Vagina (tissue), 2 donors: Measurements from ENCODE around the gene TCEAL5. TPM values are rescaled to one million over a fixed set of nuclear protein-coding genes. Genes with fewer than 3 reads are reported as not detected.

Experiments
- DNase-seq, 2 donors: peaks; one replicate each; pipeline ENCODE4 v3.0.0-alpha.2; 2017; ENCODE audit errors: extremely low spot score in 2 of 2
- H3K27ac ChIP-seq: fragments of 200-600 bp; sonication (generic); one replicate; pipeline ENCODE4 v1.5.1; 2019
- H3K27me3 ChIP-seq: fragments of 200-600 bp; sonication (generic); one replicate; pipeline ENCODE4 v1.5.1; 2019
- H3K36me3 ChIP-seq, 2 donors: fragments of 200-600 bp; sonication (generic); one replicate each; pipeline ENCODE4 v1.5.1; 2017 to 2019
- H3K4me1 ChIP-seq: fragments of 200-600 bp; sonication (generic); one replicate; pipeline ENCODE4 v1.5.1; 2019
- H3K4me3 ChIP-seq, 2 donors: fragments of 200-600 bp; sonication (generic); 1 replicate in 1 of 2; 2 replicates in 1 of 2; pipeline ENCODE4 v1.5.1; 2016 to 2019
- H3K9me3 ChIP-seq: fragments of 200-600 bp; sonication (generic); one replicate; pipeline ENCODE4 v1.5.1; 2019
- POLR2A ChIP-seq, 2 donors: fragments of 450-650 bp; IDR thresholded peaks; one replicate each; pipeline ENCODE4 v1.6.1; 2017; ENCODE audit warnings: antibody characterized with exemption in 2 of 2, mild to moderate bottlenecking in 2 of 2, moderate library complexity in 2 of 2
- POLR2AphosphoS5 ChIP-seq, 2 donors: sonication (generic); formaldehyde crosslinking; IDR thresholded peaks; one replicate each; pipeline ENCODE4 v1.9.0; 2017; ENCODE audit warnings: antibody characterized with exemption in 2 of 2, mild to moderate bottlenecking in 2 of 2, low read depth in 1 of 2; ENCODE audit not compliant: insufficient read depth in 1 of 2
- intact Hi-C: fragments of 100-400 bp; cut with DNase I; formaldehyde crosslinking; loops from one replicate; pipeline ENCODE4 v1.15.1; 2023
- total RNA-seq: library from RNA; depleted of rRNA; stranded (reverse); fragments of >200 nt; gene quantifications from one replicate; pipeline ENCODE4 v1.2.3, GENCODE V29; 2016
- TF ChIP-seq, protein P1 (sequence below), 3 experiments: fragments of 450-650 bp in 2 of 3; fragments of 200-600 bp in 1 of 3; sonication (generic) in 1 of 3; IDR thresholded peaks; one replicate each; pipeline ENCODE4 v1.5.1; 2017 to 2019; ENCODE audit warnings: antibody characterized with exemption in 3 of 3, mild to moderate bottlenecking in 2 of 3, moderate library complexity in 2 of 3

The TCEAL5 gene
- total RNA-seq, 1 donor from 2014 or later = 0.98 TPM

DNA sequence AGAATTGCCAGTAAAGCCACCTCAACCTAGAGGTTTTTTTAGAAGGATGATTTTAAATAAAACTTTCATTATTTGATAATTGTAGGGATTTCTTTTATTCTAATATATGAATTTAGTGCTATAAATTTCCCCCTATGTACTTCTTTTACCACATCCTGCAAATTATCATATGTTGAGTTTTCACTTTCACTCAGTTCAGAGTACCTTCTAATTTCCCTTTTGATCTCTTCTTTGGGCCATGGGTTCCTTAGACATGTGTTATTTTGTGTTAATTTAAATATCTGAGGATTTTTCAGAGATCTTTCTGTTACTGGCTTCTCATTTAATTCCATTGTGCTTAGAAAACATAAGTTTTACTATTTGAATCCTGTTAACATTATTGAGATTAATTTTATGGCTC, 28.2 kb upstream of the TCEAL5 start:
- TF ChIP-seq, protein P1, sequence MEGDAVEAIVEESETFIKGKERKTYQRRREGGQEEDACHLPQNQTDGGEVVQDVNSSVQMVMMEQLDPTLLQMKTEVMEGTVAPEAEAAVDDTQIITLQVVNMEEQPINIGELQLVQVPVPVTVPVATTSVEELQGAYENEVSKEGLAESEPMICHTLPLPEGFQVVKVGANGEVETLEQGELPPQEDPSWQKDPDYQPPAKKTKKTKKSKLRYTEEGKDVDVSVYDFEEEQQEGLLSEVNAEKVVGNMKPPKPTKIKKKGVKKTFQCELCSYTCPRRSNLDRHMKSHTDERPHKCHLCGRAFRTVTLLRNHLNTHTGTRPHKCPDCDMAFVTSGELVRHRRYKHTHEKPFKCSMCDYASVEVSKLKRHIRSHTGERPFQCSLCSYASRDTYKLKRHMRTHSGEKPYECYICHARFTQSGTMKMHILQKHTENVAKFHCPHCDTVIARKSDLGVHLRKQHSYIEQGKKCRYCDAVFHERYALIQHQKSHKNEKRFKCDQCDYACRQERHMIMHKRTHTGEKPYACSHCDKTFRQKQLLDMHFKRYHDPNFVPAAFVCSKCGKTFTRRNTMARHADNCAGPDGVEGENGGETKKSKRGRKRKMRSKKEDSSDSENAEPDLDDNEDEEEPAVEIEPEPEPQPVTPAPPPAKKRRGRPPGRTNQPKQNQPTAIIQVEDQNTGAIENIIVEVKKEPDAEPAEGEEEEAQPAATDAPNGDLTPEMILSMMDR (IDR thresholded peaks at IDR 0.05) = no peak
- TF ChIP-seq POLR2A (IDR thresholded peaks at IDR 0.05) (no peak), POLR2AphosphoS5 (IDR thresholded peaks at IDR 0.05; ENCODE audit: insufficient read depth in 1 of 2, low read depth in 1 of 2) (no peak)
- intact Hi-C loops = no loop called here

DNA sequence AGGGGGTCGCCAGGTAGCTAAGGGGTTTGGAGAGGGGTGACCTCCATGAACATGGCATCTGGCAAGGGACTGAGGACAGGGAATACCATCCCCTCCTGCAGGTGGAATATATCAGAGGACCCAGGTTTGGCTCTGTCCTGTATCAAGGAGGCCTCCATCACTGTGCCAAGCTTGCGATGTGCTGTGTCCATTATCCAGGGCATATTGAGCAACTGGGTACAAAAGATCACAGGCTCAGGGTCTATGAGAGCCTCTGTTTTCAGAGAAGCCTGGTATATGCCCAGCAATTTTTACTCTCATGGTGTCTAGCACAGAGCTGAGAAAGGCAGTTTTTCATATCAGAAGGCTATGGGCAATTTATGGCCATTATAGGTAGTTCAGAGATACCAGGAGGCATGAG, 16.6 kb upstream of the TCEAL5 start:
- Histone ChIP-seq H3K27ac (no peak overlapping the region), H3K4me3 (no peak overlapping the region), H3K9me3 (no peaks in the 10 kb centered on the region), H3K36me3 (no peaks in the 10 kb centered on the region), H3K4me1 (no peaks in the 10 kb centered on the region), H3K27me3 (no peaks in the 10 kb centered on the region)
- no peak for DNase-seq
- TF ChIP-seq, protein P1 (IDR thresholded peaks at IDR 0.05) = no peak
- TF ChIP-seq POLR2A (IDR thresholded peaks at IDR 0.05) = no peak
- no peak for TF ChIP-seq POLR2AphosphoS5 (IDR thresholded peaks at IDR 0.05; ENCODE audit: insufficient read depth in 1 of 2, low read depth in 1 of 2)
- intact Hi-C loops = no loop called here

More for the DNA sequence above, 28.2 kb upstream of the TCEAL5 start:
- Histone ChIP-seq H3K9me3 (no peaks in the 10 kb centered on the region), H3K4me1 (no peaks in the 10 kb centered on the region), H3K4me3 (no peak overlapping the region), H3K36me3 (no peaks in the 10 kb centered on the region), H3K27ac (no peak overlapping the region), H3K27me3 (no peaks in the 10 kb centered on the region)
- DNase-seq = no peak

DNA sequence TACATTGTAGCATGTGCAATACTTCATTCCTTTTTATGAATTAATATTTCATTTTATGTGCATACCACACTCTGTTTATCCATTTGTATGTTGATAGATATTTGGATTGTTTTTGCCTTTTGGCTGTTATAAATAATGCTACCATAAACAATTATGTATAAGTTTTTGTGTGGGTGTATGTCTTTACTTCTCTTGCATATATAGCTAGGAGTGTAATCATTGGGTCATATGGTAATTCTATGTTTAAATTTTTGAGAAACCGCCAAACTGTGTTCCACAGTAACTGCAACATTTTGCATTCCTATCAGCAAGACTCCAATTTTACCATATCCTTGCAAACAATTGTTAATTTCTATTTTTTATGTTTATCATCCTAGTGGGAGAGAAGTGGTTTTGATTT, 3.1 kb upstream of the TCEAL5 start:
- Histone ChIP-seq H3K36me3 (no peaks in the 10 kb centered on the region), H3K9me3 (no peaks in the 10 kb centered on the region), H3K4me1 (no peaks in the 10 kb centered on the region), H3K27me3 (no peaks in the 10 kb centered on the region), H3K4me3 (no peak overlapping the region), H3K27ac (no peak overlapping the region)
- no peak for DNase-seq
- intact Hi-C loops = no loop called here
- TF ChIP-seq, protein P1 (IDR thresholded peaks at IDR 0.05) = no peak
- no peak for TF ChIP-seq POLR2A (IDR thresholded peaks at IDR 0.05)
- TF ChIP-seq POLR2AphosphoS5 (IDR thresholded peaks at IDR 0.05; ENCODE audit: insufficient read depth in 1 of 2, low read depth in 1 of 2) = no peak

DNA sequence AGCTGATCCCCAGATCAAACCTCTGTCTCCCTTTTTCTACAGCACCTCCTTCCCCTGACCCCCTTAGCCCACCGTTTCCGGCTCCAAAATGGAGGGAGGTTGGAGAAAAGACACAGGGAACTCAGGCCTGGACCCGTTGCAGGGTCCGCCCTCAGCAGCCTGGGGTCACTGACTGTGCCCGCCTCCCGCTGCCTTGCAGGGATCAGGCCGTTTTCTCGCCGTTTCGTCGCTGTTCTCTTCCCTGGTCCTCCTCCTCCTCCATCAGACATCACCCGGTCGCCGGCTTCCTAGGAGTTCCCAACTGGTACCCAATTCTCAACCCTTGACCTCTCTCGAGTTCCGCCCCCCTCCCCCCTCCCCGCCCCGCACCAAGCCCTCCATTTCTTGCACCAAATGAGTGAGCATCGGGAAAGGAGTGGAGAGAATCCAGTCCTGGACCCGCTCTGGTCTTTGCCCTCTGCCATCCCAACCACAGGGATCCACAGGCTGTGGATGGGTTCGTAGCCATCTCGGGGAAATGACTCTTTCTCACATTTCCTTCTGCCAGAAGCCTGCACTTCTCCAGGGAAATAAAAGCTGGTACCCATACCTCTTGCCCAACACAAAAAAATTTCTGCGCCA, 493 bp downstream of the TCEAL5 start:
- no peak for DNase-seq
- TF ChIP-seq POLR2A (IDR thresholded peaks at IDR 0.05) (no peak), POLR2AphosphoS5 (IDR thresholded peaks at IDR 0.05; ENCODE audit: insufficient read depth in 1 of 2, low read depth in 1 of 2) (no peak)
- TF ChIP-seq, protein P1 (IDR thresholded peaks at IDR 0.05) = no peak

DNA sequence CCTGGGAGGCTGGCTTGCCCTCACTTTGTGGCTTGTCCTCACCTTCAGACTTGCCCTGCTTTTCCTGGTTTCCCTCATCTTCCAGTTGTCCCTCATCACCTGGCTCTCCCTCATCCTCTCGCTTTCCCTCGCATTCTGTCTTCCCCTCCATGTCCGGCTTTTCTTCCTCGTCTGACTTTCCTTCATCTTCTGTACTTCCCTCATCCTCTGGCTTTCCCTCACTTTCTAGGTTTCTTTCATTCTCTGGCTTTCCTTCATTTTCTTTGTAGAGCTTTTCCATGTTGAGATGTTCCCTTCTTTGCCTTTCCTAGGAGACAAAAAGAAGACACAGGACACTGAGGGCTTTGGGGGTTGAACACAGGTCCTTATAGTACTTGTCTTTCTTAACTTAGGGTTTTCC, 2.3 kb downstream of the TCEAL5 start:
- Histone ChIP-seq H3K27ac (no peak overlapping the region), H3K4me1 (no peaks in the 10 kb centered on the region), H3K9me3 (no peaks in the 10 kb centered on the region), H3K36me3 (no peaks in the 10 kb centered on the region), H3K4me3 (no peak overlapping the region), H3K27me3 (no peaks in the 10 kb centered on the region)
- TF ChIP-seq POLR2A (IDR thresholded peaks at IDR 0.05) (no peak), POLR2AphosphoS5 (IDR thresholded peaks at IDR 0.05; ENCODE audit: insufficient read depth in 1 of 2, low read depth in 1 of 2) (no peak)
- TF ChIP-seq, protein P1 (IDR thresholded peaks at IDR 0.05) = no peak
- intact Hi-C loops = no loop called here
- no peak for DNase-seq

More for the DNA sequence above, 493 bp downstream of the TCEAL5 start:
- H3K27ac ChIP-seq = peak overlapping the region; percentile 37
- intact Hi-C loops = no loop called here
- H3K4me1 ChIP-seq = no peaks in the 10 kb centered on the region
- peak overlapping the region; percentile 18 to 21 for H3K4me3 ChIP-seq
- H3K9me3 ChIP-seq = no peaks in the 10 kb centered on the region
- no peaks in the 10 kb centered on the region for H3K36me3 ChIP-seq
- H3K27me3 ChIP-seq = no peaks in the 10 kb centered on the region
